ENCODE results near the gene EMID1.

- TF ChIP-seq GATA2 (IDR thresholded peaks at IDR 0.05; ENCODE audit: low read depth, low read length) (no peak), GATA3 (IDR thresholded peaks at IDR 0.05; ENCODE audit: low read depth, low read length) (no peak)
These were observed 61.8 kb downstream of the EMID1 start for GRCh38 chr22:29267462-29267857.

Measured in SH-SY5Y (cell line).